Measurements from ENCODE around the gene IGFBP1.
"Not testable (repeated sequence)": the region's sequence is repeated elsewhere in the genome, so short reads cannot be mapped to it uniquely, and the experiment has no call there.

The IGFBP1 gene

DNA sequence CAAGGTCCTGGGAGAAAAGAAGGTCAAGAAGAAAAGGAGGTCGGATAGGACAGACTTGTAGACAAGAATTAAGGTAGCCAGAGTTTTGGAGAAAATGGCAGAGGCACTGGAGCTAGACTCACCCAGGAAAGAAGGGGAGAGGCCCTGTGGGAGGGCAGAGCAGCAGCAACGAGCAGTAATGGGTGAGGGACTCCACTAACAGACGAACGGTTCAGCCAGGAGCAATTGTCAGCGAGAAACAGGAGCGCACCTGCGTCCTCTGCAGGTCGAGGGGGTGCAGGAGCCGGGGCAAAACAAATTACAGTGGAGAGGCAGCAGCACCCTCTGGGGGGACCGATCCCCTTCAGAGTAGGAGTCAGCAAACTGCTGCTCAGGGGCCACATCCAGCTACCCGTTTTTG lies 51.3 kb downstream of the IGFBP1 start:
- TF ChIP-seq, protein P1, sequence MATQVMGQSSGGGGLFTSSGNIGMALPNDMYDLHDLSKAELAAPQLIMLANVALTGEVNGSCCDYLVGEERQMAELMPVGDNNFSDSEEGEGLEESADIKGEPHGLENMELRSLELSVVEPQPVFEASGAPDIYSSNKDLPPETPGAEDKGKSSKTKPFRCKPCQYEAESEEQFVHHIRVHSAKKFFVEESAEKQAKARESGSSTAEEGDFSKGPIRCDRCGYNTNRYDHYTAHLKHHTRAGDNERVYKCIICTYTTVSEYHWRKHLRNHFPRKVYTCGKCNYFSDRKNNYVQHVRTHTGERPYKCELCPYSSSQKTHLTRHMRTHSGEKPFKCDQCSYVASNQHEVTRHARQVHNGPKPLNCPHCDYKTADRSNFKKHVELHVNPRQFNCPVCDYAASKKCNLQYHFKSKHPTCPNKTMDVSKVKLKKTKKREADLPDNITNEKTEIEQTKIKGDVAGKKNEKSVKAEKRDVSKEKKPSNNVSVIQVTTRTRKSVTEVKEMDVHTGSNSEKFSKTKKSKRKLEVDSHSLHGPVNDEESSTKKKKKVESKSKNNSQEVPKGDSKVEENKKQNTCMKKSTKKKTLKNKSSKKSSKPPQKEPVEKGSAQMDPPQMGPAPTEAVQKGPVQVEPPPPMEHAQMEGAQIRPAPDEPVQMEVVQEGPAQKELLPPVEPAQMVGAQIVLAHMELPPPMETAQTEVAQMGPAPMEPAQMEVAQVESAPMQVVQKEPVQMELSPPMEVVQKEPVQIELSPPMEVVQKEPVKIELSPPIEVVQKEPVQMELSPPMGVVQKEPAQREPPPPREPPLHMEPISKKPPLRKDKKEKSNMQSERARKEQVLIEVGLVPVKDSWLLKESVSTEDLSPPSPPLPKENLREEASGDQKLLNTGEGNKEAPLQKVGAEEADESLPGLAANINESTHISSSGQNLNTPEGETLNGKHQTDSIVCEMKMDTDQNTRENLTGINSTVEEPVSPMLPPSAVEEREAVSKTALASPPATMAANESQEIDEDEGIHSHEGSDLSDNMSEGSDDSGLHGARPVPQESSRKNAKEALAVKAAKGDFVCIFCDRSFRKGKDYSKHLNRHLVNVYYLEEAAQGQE (IDR thresholded peaks at IDR 0.05; ENCODE audit: insufficient replicate concordance, low read depth): no peak
- TF ChIP-seq POLR2AphosphoS5 (IDR thresholded peaks at IDR 0.05; ENCODE audit: low read depth): no peak
- no peak for TF ChIP-seq GABPA (IDR thresholded peaks at IDR 0.05; ENCODE audit: low read depth)
- TF ChIP-seq, protein P2, sequence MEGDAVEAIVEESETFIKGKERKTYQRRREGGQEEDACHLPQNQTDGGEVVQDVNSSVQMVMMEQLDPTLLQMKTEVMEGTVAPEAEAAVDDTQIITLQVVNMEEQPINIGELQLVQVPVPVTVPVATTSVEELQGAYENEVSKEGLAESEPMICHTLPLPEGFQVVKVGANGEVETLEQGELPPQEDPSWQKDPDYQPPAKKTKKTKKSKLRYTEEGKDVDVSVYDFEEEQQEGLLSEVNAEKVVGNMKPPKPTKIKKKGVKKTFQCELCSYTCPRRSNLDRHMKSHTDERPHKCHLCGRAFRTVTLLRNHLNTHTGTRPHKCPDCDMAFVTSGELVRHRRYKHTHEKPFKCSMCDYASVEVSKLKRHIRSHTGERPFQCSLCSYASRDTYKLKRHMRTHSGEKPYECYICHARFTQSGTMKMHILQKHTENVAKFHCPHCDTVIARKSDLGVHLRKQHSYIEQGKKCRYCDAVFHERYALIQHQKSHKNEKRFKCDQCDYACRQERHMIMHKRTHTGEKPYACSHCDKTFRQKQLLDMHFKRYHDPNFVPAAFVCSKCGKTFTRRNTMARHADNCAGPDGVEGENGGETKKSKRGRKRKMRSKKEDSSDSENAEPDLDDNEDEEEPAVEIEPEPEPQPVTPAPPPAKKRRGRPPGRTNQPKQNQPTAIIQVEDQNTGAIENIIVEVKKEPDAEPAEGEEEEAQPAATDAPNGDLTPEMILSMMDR (IDR thresholded peaks at IDR 0.05; ENCODE audit: insufficient read depth, low read length): no peak
- TF ChIP-seq SPI1 (IDR thresholded peaks at IDR 0.05; ENCODE audit: borderline replicate concordance, low read depth): no peak
- no peaks in the 10 kb centered on the region for H3K27me3 ChIP-seq (ENCODE audit: insufficient read depth, poor library complexity, severe bottlenecking)
- no peak overlapping the region for H3K4me3 ChIP-seq (replicated peaks; ENCODE audit: insufficient read depth, low read length)
- no peak for DNase-seq (ENCODE audit: low read depth in 1 of 2, low spot score in 1 of 2)
- H3K27ac ChIP-seq (replicated peaks): no peak overlapping the region

GRCh38 chr7:45940237-45940781 lies 52.0 kb downstream of the IGFBP1 start:
- DNase-seq (ENCODE audit: low read depth in 1 of 2, low spot score in 1 of 2): peak in 1 of 2 experiments; percentile 16
- not testable (repeated sequence) for H3K4me3 ChIP-seq (replicated peaks; ENCODE audit: insufficient read depth, low read length); H3K27me3 ChIP-seq (ENCODE audit: insufficient read depth, poor library complexity, severe bottlenecking); H3K27ac ChIP-seq (replicated peaks)

DNA sequence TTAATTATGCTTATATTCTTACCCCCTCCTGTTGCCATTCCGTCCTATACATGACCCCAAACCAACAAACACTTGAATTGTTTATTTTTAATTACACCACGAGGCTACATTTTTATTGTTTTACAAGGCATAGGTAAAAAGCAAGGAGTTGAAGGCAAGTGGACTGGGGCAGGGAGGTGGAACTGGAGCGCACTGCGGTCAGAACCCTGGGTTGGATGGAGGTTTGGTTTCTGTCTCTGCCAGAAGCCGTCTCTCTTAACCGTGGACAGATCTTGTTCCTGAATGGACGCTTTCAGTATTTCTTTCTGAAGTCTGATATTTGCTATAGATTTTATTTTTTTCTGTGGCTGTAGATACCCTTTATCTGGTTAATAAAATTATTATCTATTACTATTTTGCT lies 52.7 kb downstream of the IGFBP1 start:
- no peak for DNase-seq (ENCODE audit: low read depth in 1 of 2, low spot score in 1 of 2)
- no peaks in the 10 kb centered on the region for H3K27me3 ChIP-seq (ENCODE audit: insufficient read depth, poor library complexity, severe bottlenecking)
- H3K4me3 ChIP-seq (replicated peaks; ENCODE audit: insufficient read depth, low read length): no peak overlapping the region
- no peak for TF ChIP-seq GABPA (IDR thresholded peaks at IDR 0.05; ENCODE audit: low read depth)
- TF ChIP-seq, protein P2 (IDR thresholded peaks at IDR 0.05; ENCODE audit: insufficient read depth, low read length): no peak
- TF ChIP-seq POLR2AphosphoS5 (IDR thresholded peaks at IDR 0.05; ENCODE audit: low read depth): no peak
- no peak for TF ChIP-seq SPI1 (IDR thresholded peaks at IDR 0.05; ENCODE audit: borderline replicate concordance, low read depth)
- TF ChIP-seq, protein P1 (IDR thresholded peaks at IDR 0.05; ENCODE audit: insufficient replicate concordance, low read depth): no peak
- no peak overlapping the region for H3K27ac ChIP-seq (replicated peaks)
